ENCODE data around the gene MALT1.

DNA sequence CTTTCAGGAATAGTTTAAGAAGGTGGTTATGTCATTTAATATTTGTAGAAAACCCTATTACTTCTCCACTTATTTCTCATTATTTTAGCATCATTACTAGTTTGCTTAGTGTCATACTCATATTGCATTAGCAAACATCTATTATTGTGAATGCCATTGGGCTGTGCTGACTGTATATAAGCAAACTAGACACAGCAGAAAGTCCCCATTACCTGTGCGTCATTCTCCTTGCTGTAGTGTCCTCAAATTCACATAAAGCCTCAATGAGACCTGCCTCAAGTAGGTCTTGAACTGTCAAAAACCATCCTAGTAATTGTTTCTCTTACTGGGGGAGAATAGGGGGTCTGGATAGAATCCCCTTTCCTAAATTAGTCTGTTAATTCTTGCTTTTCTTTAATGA, 43.6 kb downstream of the MALT1 start:
- TF ChIP-seq POLR2A (IDR thresholded peaks at IDR 0.05) = no peak
- TF ChIP-seq, protein P1, sequence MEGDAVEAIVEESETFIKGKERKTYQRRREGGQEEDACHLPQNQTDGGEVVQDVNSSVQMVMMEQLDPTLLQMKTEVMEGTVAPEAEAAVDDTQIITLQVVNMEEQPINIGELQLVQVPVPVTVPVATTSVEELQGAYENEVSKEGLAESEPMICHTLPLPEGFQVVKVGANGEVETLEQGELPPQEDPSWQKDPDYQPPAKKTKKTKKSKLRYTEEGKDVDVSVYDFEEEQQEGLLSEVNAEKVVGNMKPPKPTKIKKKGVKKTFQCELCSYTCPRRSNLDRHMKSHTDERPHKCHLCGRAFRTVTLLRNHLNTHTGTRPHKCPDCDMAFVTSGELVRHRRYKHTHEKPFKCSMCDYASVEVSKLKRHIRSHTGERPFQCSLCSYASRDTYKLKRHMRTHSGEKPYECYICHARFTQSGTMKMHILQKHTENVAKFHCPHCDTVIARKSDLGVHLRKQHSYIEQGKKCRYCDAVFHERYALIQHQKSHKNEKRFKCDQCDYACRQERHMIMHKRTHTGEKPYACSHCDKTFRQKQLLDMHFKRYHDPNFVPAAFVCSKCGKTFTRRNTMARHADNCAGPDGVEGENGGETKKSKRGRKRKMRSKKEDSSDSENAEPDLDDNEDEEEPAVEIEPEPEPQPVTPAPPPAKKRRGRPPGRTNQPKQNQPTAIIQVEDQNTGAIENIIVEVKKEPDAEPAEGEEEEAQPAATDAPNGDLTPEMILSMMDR (IDR thresholded peaks at IDR 0.05) = no peak
